GM18511 (cell line): ENCODE results near the gene NEU4.
"Not testable (repeated sequence)": the region's sequence is repeated elsewhere in the genome, so short reads cannot be mapped to it uniquely, and the experiment has no call there.

Experiments
- ATAC-seq: cut with Tn5 transposase; IDR thresholded peaks from one replicate; pipeline ENCODE4 v1.9.1; 2021; ENCODE audit warnings: mild to moderate bottlenecking, moderate library complexity; ENCODE audit not compliant: unreplicated experiment

NEU4 gene, protein sequence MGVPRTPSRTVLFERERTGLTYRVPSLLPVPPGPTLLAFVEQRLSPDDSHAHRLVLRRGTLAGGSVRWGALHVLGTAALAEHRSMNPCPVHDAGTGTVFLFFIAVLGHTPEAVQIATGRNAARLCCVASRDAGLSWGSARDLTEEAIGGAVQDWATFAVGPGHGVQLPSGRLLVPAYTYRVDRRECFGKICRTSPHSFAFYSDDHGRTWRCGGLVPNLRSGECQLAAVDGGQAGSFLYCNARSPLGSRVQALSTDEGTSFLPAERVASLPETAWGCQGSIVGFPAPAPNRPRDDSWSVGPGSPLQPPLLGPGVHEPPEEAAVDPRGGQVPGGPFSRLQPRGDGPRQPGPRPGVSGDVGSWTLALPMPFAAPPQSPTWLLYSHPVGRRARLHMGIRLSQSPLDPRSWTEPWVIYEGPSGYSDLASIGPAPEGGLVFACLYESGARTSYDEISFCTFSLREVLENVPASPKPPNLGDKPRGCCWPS

GRCh38 chr2:241808721-241809382 lies at the start of gene NEU4:
Gene NEU4, plus strand, starts transcription at chr2:241809193. Its CDS starts 5,292 bp downstream, at chr2:241814485.
- no peak for ATAC-seq

- ATAC-seq, result not testable (repeated sequence)
Measured at GRCh38 chr2:241759893-241760292, 49.1 kb upstream of the NEU4 start.

DNA sequence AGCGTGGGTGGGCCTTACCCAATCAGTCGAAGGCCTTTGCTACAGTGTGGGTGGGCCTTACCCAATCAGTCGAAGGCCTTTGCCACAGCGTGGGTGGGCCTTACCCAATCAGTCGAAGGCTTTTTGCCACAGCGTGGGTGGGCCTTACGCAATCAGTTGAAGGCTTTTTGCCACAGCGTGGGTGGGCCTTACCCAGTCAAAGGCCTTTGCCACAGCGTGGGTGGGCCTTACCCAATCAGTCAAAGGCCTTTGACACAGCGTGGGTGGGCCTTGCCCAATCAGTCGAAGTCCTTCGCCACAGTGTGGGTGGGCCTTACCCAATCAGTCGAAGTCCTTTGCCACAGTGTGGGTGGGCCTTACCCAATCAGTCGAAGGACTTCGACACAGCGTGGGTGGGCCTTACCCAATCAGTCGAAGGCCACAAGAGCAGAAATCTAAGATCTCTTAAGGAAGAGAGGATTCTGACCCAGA lies 48.7 kb upstream of the NEU4 start:
- no peak for ATAC-seq

DNA sequence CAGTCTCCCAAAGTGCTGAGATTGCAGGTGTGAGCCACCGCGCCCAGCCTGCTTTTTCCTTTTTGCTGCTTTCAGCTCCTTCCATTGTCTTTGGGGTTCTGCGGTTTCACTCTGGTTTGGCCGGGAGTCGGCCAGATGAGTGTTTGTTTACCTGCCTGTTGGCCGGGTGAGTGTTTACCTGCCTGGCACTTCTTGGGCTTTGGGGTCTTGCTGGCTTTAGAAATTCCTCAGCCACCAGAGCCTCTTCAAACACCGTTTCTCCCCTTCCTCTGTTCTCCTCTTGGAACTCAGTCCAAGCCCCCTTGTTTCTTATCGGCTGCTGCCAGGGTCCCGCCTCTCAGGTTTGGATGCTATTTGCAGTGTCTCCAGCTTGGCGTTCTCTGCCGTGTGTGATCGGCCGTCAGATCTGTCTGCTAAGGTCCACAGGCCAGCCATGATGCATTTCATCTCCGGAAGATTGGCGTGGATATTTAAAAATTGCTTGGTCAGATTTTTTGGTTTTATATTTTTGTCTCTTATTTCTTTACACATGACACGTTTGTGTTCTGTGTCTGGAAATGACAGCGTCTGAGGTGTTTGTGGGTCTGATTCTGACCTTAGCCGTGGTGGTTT lies 46.6 kb upstream of the NEU4 start:
- ATAC-seq, result no peak

DNA sequence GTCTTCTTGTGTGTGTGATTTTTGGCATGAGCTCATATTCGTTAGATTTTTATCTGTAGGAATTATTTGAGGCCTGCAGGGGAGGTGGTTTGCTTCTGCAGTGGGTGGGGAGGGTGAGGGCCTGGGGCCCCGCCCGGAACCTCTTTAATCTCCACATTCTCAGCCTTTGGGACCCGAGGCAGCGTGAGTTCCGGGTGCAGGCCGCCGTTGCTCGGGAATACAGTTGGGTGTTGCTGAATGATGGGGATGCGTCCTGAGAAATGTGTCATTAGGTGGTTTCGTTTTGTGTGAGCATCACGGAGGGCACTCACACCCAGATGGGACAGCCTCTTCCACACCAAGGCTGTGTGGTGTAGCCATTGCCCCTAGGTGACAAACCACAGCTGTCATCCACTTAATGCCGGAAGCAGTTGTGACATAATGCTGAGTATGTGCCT lies 46.0 kb upstream of the NEU4 start:
- ATAC-seq, result no peak

DNA sequence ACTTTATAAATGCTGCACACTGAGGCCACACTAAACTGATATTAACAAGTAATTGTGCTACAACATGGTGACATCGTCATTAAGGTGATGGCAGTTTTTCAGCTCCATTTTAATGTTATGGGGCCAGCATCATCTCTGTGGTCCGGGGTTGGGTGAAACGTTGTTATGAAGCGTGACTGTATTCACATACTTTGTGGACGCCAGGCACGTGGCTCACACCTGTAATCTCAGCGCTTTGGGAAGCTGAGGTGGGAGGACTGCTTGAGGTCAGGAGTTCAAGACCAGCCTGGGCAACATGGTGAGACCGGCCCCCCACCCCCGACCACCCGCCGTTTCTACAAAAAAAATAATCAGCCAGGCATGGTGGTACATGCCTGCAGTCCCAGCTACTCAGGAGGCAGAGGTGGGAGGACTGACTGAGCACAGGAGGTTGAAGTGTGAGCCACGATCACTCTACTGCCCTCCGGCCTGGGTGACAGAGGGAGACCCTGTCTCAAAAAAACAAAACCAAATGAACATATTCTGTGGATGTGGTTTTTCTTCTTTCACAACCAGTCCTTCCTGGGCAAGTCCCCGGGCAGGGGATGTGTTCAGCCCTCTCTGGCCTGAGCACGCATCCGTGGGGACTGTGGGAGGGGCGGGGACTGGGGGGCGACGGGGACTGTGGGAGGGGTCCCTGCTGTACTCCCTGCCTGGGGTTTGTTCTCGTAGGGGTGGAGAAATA lies 45.3 kb upstream of the NEU4 start:
- ATAC-seq, result no peak

GRCh38 chr2:241764275-241765241 lies 44.4 kb upstream of the NEU4 start:
- no peak for ATAC-seq

DNA sequence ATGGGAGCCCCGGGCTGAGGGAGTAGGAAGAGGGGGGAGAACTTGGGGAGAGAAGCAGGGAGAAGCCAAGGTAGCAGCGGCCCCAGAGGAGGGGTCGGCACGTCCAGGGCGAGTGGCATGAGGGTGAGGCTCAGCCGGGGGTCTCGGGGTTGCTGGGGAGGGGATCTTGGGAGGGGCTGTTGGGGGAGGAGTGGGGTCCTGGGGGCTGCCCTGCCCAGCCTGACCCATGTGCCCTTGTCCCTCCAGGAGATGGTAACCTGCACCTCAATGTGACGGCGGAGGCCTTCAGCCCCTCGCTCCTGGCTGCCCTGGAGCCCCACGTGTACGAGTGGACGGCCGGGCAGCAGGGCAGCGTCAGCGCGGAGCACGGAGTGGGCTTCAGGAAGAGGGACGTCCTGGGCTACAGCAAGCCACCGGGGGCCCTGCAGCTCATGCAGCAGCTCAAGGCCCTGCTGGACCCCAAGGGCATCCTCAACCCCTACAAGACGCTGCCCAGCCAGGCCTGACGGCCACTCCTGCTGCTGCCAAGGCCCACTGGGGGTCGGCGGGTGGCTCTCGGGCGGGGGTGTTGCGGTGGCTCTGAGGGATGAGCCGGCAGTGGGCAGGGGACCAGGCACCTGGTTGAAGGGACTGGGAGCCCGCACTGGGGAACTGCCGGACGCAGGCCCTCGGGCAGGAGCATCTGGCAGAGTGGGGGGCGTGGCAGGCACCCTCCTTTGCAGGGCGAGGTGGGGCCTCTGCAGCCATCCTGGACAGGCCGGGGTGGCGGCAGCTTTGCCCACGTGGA lies 41.3 kb upstream of the NEU4 start:
- ATAC-seq, result no peak

GRCh38 chr2:241768251-241768711 lies 40.7 kb upstream of the NEU4 start:
- ATAC-seq, result no peak

DNA sequence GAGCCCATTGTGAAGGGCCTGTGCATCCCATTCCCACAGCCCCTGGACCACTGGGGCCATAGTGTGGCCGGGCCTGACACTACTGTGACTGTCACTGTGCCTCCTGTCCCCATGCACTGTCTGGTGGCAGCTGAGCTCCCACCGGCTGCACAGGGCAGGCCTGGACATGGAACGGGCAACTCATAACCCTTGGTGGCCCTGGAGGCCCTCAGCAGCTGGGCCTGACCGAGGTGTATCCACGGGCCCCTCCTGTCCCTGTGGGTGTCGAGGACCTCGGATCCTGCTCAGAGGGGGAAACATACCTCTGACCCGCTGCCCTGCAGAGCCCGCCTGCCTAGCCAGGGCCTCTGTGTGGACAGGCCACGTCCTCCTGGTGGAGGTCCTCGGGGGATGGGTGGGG lies 40.1 kb upstream of the NEU4 start:
- ATAC-seq, result no peak

- ATAC-seq, result no peak
Measured at GRCh38 chr2:241769819-241770184, 39.2 kb upstream of the NEU4 start.

- ATAC-seq, result no peak
Measured at GRCh38 chr2:241770185-241770935, 38.6 kb upstream of the NEU4 start.

DNA sequence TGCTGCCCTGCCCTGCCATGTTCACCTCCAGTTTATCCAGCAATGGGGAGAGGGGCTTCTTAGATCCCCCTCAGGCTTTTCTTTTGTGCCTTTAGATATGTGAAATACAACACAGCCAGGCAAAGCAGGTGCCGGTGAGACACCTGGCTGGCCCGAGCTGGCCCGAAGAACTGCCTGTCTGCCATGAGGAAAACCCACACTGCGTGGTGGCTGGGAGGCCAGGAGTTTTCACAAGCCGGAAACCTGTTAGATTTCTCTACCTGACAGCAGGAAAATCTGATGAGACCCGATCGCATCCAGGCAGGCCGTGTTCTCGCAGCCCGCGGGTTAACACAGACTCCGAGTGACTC lies 38.1 kb upstream of the NEU4 start:
- no peak for ATAC-seq

GRCh38 chr2:241771286-241772062 lies 37.5 kb upstream of the NEU4 start:
- ATAC-seq, result no peak

GRCh38 chr2:241772063-241772499 lies 36.9 kb upstream of the NEU4 start:
- ATAC-seq, result no peak

DNA sequence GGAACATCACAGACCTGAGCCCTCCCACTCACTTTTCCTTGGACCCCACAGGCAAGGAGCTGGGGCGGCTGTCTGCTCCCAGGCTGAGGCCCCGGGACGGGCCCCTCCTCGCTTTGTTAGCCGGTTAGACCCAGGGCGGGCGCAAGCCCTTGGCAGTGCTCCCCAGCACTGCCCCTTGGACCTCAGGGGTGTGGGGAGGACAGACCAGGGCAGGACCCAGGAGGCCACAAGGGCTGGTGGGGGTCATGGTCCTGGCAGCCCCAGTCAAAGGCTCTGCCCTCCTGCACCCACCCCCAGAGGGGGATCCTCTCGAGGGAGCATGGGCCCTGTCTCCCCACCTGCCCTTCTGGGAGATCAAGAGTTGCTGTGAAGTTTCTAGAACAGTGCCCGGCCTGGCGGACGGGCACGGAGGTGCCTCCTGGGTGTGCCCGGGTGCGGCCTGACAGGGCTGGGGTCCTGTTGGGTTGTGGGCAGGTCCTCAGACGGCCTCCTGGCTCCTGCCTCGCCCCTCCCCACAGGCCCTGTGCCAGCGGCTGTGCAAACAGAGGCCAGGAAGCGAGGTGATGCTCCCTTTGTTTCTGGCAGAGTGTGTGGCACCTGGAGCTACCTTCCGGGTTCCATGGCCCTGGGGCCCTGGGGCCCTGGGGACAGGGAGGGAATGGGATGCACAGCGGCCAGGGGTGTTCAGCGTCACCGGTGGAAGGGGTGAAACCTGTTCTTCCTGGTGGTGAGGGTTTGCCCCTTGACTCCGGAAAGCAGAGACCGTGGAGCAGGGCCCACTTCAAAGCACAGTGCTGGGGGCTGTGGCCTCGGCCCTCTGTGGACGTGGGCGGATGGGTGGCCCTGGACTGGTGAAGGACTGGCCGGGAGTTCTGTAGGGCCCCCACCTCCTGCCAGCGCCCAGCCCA lies 35.2 kb upstream of the NEU4 start:
- ATAC-seq, result no peak
